Stimulated activated CD4-positive, alpha-beta T cell treated with anti-CD3 and anti-CD28 coated beads, Interleukin-1b, Interleukin-23, amount 100 ng/mL, for 1 hour (primary cell): Measurements from ENCODE around the gene CCDC142.

Experiments used
- DNase-seq, 2 donors: peaks; one replicate each; pipeline ENCODE4 v3.0.0-alpha.2; 2020; ENCODE audit warnings: low read depth in 2 of 2

The CCDC142 gene

DNA sequence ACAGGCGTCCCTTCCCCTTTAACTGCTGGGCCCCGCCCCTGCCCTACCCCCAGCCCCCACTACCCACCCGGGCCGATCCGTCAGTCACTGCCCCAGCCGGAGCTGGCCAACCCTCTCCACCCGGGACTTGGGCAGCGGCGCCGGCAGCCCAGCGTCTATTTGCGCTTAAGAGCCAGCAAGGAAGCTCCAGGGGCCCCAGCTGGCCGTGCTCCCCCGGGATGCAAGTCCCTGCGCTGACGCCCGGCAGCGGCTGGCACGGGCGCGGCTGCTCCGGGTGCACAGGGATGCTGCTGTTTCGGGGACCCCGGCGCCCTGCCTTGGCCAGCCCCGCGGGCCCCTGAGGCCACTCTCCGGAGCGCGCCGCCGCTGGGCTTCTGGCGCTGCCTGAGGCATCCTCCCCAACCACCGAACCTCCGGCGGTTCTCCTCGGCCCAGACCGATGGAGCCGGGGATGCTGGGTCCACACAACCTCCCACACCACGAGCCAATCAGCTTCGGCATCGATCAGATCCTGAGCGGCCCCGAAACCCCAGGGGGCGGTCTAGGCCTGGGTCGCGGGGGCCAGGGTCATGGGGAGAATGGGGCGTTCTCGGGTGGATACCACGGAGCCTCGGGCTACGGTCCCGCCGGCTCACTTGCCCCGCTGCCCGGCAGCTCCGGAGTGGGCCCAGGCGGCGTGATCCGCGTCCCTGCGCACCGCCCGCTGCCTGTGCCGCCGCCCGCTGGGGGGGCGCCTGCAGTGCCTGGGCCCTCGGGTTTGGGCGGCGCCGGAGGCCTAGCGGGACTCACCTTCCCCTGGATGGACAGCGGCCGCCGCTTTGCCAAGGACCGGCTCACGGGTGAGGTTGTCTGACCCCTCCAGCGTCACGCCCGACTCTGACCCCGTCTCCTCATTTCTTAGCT lies 31.8 kb upstream of the CCDC142 start, which contains the start of gene TLX2:
TLX2 (plus strand) TSS at position 83 of the 903 bp plus-strand sequence; CDS start at position 440, 357 bp downstream.
- DNase-seq = no peak

DNA sequence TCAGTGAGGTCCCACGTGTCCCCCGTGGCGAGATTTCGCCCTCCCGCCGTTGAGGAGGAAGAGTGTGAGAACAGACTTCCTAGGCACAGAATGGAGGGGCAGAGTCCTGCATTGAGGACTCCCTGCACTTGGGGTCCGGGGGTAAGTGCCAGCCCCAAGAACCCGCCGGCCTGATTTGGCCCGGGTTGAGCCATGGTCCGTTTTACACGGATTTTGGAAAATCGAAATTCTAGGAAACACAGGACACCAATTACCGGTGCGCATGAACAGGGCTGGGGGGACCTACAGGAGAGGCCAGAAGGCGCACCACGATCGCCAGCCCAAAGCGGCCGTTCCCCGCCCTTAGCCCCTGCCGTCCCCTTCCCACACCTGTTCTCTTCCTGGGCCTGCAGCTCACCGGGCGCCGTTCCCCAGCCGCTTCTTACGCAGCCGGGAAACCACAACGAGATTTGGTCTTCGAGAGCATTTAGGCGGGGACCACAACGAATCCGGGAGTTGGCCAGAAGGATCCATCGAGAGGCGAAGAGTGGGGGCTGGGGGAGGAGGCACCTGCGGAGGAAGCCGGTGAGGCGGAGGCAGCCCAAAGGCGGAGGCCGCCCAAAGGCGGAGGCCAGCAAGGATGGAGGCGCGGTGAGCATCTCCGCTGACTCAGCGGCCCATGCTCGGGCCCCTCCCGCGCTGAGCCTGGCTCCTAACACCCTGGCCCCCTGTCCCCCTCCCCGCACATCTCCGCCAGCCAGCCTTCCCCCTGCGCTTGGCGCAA lies 31.0 kb upstream of the CCDC142 start:
- DNase-seq = no peak

DNA sequence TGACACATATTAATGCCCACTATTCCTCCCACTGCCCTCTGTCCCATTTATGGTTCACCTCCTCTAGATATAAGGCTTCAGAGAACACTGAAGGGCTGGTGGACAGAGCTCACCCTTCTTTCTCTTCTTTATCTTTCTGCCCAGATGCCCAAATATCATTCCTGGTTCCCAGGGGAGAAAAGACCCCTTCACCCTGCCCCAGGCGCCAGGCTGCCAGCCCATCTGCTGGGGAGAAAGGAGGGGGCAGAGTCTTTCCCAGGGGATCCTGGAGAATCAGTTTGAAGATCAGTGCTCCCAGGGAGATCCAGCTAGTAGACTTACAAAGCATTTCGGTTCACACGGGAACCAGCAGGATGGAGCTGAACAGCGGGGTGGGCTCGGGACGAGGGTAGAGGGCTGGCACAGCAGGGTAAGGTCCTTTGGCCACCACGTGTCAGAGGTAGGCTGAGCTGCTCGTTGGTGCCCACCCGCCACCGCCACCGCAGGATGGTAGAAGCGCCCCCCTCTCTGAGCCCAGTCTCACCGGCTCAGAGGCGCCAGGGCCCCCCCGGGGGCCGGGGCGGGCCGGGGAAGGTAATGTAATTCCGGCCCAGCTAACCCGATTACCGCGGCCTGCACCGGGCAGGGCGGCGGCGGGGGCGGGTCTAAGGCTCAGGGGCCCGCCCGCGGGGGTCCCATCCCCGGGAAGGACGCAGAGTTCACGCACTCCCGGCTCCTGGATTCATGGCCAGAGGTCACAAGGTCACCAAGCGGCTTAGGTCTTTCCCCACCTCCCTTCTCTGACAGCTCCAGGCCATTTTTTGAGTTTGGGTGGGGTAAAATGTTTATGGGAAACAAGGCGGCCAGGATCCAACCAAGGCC lies 30.2 kb upstream of the CCDC142 start:
- no peak for DNase-seq

DNA sequence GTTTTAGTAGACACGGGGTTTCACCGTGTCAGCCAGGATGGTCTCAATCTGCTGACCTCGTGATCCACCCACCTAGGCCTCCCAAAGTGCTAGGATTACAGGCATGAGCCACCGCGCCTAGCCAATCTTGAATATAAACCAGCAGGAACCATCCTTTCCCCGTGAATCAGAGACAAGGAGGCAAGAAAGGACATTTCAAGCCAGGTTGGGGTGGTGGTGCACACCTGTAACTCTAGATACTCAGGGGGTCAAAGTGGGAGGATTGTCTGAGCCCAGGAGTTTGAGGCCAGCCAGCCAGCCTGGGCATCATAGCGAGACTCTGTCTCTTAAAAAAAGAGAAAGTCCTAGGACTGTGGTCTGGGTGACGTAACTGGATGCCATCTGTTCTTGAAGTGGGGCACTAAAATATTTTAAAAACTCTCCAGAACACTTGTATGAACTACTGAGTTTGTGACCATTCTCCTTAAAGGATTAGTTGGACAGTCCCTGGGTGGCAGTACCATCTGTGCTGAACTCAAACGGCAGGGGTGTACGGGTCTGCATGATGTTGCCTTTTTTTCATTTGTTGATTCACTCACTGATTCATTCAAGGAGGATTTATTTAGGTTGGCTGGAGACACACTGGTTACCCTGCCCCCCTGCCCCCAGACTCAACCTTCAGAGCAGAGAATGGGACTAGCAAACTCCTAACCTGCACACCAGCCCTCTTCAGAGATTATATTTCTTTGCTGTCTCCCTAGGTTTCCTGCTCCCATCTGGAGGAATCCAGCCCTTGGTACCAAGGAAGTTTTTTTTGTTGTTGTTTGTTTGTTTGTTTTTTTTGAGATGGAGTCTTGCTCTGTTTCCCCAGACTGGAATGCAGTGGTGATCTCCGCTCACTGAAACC lies 28.5 kb upstream of the CCDC142 start:
- no peak for DNase-seq

DNA sequence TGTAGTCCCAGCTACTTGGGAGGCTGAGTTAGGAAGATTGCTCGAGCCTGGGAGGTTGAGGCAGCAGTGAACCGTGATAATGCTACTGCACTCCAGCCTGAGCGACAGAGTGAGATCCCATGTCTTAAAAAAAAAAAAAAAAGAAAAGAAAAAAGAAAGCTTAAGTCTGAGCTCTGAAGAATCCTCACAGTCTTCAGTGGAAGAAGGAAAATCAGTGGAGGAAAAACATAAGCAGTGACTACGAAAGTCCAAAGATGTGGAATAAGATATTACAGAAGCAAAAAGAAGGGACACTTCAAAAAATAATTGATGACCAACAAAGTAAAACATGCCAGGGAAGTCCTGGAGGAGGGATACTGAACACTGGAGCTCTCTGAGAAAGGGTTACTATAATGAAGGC lies 27.5 kb upstream of the CCDC142 start:
- DNase-seq = no peak

DNA sequence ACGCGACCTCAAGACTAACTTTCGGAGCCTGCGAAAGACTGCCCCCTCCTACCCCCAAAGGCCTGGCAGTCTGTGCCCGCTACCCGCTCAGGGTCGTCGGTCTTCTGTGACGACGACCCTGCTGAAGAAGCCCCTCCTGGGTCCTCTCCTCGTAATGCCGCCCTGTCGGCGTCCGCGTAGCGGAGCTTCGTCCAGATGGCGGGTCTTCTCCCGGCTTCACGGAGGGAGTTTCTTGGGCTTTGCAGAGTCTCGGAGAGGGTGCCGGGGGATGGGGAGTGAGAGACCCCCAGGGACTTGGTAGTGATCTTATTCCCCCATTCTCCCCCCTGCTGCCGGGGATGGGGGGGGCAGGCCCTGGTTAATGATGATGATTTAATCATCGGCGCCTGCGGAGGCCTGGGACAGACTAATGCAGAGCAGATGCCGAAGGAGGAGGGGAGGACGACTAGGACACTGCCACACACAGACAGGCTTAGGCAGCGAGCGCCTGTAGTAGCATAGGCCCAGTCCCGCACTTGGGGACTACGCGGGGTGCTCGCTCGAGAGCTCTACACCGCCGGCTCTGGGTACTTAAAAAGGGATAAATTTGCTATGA lies 25.2 kb upstream of the CCDC142 start:
- DNase-seq = no peak

DNA sequence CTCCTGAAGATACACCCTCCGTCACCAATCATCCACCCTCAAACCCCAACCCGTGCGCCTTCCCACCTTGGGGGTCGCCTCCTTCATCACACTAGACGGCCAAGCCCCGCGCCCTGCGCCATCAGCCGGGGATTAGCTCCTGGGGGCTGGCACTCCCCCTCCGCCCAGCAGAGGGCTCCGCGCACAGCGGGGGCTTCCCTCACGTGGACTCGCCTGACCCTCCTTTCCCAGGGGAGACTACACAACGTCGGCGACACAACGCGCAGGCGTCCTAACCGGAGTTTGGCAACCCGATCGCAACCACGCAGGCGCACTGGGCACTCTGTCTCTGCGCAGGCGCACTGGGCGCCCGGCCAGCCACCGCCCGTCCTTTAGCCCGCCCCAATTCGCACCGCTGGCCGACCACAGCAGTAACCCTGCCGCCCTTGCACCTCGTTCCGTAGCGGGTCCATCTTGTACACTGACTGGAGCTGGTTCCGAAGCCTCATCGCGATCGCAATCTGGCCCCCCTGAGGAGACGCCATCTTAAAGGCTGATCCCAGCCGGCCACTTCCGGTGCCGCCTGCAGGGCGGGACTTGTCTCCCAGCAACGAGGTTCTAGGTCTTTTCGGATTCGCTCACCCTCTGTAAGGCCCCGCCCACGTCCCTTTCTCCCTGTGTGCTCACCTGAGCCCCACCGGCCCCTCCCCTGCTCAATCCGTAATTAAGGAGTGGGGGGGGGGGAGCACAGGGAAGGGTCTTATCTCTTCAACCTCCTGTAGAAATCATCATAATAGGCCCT lies 24.5 kb upstream of the CCDC142 start, which contains the start of gene PCGF1:
PCGF1 (minus strand) TSS at position 551 of the 781 bp plus-strand sequence; CDS start at position 524, 27 bp downstream.
- DNase-seq = peak; percentile 94 to 99

DNA sequence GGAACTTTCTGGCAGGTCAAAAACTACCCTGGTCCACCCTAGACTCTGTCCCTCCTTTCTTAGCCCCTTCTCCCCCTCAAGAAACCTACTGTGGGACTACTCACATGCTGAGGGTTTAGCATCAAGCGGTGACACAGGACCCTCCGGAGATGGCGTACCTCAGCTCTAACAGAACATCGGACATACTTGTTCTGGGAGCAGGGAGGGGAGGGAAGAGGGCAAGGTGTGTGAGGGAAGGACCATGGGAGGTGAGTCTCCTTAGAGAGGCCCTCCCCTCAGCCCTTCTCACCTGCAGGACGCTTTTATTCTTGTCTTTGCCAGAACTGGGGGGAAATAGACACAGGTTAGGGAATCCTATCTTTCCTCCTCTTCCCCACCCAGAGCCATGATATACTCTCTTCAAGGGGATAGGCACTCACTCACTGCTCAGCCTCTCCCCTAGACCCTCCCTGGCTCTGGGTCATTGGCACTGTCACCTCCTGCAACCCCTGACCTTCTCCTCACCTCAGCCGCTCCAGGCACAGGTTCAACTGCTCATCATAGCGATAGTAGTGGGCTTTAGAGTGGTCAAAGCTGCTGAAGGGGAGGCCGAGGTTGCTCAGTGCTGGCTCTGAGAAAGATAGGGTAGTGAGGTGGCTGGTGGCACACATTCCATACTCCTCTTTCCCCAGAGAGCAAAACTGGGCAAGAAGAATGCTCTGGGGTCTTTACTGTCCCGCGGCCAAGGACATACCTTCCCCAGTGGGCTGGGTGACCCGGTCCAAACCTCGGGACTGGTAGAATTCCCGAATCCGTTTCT lies 22.8 kb upstream of the CCDC142 start:
- no peak for DNase-seq

DNA sequence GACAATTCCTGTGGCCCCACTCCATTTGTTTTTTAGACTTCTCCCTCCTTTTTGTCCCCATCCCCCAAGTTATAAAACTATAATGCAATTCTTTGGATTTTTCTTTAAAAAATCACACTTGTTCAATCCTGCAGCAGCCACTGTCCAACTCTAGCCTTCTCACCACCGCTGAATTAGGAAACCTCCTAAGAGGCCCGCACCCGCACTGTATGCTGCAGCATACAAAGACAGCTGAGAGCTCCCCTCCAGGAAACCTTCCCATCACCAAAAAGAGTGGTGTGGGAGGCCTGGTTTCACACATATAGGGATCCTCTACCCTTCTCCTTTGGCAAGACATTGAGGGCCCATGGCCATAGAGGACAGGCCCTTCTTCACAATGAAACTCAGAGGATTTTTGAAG lies 21.8 kb upstream of the CCDC142 start:
- DNase-seq = no peak

DNA sequence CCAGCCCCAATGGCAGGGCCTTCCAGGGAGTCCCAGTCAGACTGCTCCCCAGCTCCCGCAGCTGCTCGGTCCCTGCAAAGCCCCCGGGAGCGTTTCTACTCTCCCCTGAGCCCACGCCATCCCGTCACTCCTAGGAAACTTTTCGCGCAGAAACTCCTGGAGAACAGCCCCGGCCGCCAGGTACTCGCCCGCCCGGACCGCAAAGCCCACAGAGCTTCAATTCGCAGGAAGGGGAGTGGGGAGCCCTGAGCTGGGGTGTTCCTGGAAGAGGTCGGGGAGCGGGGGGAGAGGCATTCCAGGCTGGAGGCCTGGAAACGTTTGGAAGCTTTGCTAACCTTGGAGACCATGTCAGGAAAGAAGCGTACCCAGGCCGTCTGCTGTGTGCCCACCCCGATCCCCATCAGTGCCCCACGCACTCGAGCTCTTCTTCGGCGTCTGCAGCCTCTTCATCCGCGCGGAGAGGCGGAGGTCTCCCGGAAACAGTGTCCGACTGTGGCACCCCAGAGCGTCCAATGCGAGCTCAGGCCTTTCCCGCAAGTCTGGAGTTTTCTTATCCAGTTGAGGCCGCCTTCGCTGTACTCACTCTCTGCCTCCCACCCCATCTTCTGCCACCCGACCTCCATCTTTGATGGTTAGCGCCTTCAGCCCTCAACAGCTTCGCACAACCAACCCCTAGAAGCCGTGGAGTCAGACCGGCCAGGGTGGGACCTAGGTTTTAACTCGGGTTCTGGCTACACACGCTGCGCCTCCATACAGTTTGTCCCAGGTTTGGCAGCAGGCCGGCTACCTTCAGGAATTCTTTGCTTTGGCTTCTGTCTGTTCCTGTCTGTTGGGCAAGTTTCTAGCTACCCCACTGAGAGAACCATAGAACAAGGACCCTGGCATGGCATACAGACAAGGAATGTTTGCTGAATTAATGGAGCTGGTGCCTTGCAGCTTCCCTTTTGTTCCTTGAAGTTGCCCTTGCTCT lies 21.0 kb upstream of the CCDC142 start:
- no peak for DNase-seq

DNA sequence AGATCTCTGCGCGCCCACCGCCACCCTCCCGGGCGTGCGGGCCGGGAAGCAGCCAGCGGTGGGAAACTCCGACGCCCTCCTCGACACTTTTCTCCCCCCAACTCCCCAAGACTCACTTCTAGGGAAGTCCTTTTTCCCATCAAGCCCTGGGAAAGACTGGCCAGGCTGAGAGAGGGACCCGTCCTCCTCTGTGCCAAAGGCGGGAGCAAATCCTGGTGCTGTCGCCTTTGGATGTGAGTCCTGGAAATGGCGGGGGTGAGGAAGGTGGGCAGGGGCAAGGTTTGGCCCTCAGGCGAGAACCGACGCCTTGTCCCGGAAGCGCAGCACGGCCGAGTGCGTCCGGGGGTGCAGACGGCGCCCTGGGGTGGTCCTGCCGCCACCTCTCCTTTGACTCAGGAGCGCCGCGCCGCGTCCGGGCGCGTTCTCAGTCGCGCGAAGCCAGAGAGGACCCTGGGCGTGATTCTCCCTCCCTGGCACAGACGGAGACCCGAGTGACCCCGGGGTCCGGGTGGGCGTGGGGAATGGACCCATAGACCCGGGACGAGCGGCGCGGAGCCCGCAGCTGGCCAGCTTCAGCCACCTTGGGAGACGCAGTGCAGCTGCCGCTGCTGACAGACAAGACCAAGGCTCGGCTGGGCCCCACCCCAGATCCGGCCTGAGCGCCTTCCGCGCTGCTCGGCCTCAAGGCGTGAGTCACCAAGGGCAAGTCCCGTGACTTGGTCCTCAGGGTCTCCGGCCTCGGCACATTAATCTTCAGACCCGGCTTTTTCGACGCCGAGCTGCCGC lies 20.1 kb upstream of the CCDC142 start:
- DNase-seq = no peak

DNA sequence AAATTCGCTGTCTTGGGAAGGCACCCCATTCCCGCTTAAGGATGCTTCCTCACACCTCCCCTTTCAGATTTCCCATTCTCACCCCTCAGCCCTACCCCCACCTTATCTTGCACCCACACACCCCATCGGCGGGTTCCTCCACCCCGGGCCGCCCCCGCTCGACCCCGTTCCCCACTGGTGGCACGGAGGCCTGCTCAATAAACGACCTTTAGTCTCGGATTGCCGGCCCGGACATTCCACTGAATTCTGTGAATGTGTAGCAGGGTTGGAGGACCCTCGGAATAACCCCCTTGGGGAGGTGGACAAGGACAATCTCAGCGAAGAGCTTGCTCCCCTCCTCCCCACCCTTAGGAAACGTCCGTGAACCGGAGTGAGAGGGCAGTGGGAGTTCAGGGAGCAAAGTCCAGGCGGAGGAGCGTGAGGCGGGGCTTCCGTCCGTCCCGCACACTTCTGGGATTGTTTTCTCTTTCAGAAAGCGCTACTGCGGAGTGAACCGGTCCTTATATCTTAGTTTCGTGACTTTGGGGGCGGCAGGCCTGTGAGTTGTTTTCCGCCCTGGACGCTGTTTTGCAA lies 19.4 kb upstream of the CCDC142 start:
- DNase-seq = no peak

DNA sequence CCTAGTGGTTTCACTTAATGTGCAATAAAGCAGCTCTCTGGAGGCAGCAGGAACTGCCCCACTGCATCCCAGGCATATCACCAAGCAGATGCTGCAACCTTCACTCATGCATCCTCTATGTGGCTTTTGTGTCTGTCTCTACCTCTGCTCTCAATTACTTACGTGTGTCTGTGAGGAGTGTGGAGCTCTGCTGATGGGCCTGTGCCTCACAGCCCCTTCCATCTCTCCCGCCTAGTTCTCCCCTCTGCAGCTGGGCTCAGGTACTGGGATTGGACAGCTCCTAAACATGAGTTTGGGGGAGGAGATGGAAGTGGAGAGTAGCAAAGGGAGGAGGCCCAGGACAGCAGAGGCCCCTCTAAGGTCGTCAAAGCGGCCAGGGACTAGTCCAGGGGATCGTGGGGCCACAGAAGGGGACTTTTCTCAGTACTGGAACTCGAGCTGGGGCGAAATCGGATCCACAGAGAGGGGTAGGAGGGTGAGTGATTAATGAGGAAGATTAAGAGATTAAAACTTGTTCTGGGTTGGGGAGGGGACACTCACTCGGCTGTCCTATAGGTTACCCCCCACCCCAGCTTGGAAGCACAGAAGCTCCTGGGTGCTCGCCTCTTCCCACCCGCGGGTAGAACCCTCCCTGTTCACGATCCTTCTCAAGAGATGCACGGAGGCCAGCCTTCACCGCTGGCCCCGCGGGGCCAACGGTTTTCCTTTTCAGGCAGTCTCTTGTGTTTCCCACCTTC lies 18.7 kb upstream of the CCDC142 start:
- no peak for DNase-seq

DNA sequence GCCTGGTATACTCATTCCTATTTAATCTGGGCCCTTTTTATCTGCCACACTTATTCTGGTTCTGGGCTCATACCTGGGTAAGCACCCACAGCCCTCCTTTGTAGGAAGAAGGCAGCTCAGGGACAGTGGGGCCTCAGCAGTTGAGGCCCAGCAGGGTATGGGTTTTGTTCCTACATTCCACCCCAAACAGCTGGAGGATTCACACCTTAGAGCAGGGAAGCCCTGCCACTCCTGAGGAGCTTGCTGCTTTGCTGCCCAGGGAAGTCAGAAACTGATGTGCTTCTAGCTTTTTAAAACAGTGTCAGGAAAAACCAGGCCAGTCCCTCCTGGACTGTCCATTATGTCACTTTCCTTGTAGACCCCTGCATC lies 17.8 kb upstream of the CCDC142 start:
- no peak for DNase-seq

DNA sequence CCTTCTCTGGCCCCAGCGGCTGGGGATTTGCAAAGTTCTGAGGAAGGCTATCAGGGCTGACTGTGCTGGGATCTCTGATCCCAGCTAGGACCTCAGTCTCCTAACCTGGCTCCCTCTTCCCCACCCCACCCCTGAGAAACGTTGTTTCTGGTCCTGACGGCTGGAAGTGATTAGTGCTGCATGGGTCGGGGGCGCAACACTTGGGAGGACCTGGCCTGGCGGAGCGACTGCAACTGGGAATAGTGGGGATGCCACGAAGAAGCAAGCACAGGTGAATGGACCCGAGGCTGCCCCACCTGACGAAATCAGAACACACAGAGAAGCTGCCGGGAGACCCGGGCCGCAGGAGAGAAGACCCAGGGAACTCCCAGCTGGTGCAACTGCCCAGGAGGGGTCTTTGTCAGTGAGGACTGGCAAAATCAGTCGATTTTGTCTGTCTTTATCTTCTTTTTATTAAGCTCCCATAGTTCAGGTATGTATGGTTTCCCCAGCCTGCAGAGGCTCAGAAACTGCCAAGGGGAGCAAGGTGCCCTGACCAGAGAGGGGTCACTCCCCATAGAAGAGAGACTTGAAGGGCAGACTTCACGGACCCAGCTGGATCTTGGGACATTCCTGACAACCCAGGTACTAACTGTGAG lies 17.3 kb upstream of the CCDC142 start:
- no peak for DNase-seq
